CD8-positive, alpha-beta memory T cell (primary cell): ENCODE measurements around the gene FKBP8. TPM values are rescaled to one million over a fixed set of nuclear protein-coding genes. Genes with fewer than 3 reads are reported as not detected.

Experiments
- CTCF ChIA-PET: fragments of 350-600 bp; sonication (Branson Sonifier 250); formaldehyde crosslinking; loops from one replicate; lab custom pipeline; 2021; ENCODE audit warnings: antibody characterized with exemption; lab: Charles Lee
- POLR2A ChIA-PET: fragments of 350-600 bp; sonication (Branson Sonifier 250); formaldehyde crosslinking; loops from one replicate; lab custom pipeline; 2021; ENCODE audit warnings: antibody characterized with exemption; lab: Charles Lee
- DNase-seq, 5 donors: peaks; one replicate each; pipeline versions ENCODE4 v3.0.0 to v3.0.0-alpha.2; 2020 to 2022; ENCODE audit warnings: mixed read lengths in 1 of 5
- H3K27ac ChIP-seq: one replicate; pipeline ENCODE4 v1.7.0; 2013; ENCODE audit warnings: low read depth, mild to moderate bottlenecking, low read length, moderate library complexity
- H3K27me3 ChIP-seq: 2 replicates; pipeline ENCODE4 v1.7.0; 2013; ENCODE audit warnings: low read length, mild to moderate bottlenecking; ENCODE audit not compliant: insufficient read depth, poor library complexity, severe bottlenecking
- H3K36me3 ChIP-seq: 2 replicates; pipeline ENCODE4 v1.7.0; 2013; ENCODE audit warnings: mild to moderate bottlenecking, low read length, moderate library complexity; ENCODE audit not compliant: insufficient read depth
- H3K4me1 ChIP-seq: 2 replicates; pipeline ENCODE4 v1.7.0; 2013; ENCODE audit warnings: mild to moderate bottlenecking, low read length, moderate library complexity; ENCODE audit not compliant: insufficient read depth
- H3K4me3 ChIP-seq: 2 replicates; pipeline ENCODE4 v1.7.0; 2013; ENCODE audit warnings: mild to moderate bottlenecking, low read length
- H3K9me3 ChIP-seq: 2 replicates; pipeline ENCODE4 v1.7.0; 2013; ENCODE audit warnings: mild to moderate bottlenecking, low read length
- H3K27ac Mint-ChIP-seq, 8 donors: one replicate each; pipeline ENCODE4 v1.8.0; 2020 to 2021; ENCODE audit warnings: mixed read lengths in 8 of 8, mild to moderate bottlenecking in 6 of 8, inconsistent platforms in 3 of 8, moderate library complexity in 3 of 8
- H3K27me3 Mint-ChIP-seq, 2 donors: one replicate each; pipeline ENCODE4 v1.8.0; 2020 to 2021; ENCODE audit warnings: mixed read lengths in 2 of 2, mild to moderate bottlenecking in 1 of 2, moderate library complexity in 1 of 2
- H3K36me3 Mint-ChIP-seq, 3 donors: one replicate each; pipeline ENCODE4 v1.8.0; 2020 to 2021; ENCODE audit warnings: mixed read lengths in 3 of 3, inconsistent platforms in 1 of 3, mild to moderate bottlenecking in 1 of 3
- H3K4me1 Mint-ChIP-seq, 3 donors: one replicate each; pipeline ENCODE4 v1.8.0; 2020 to 2021; ENCODE audit warnings: mixed read lengths in 3 of 3, inconsistent platforms in 1 of 3, mild to moderate bottlenecking in 1 of 3
- H3K4me3 Mint-ChIP-seq, 7 donors: one replicate each; pipeline ENCODE4 v1.8.0; 2020 to 2021; ENCODE audit warnings: mixed read lengths in 7 of 7, mild to moderate bottlenecking in 6 of 7, moderate library complexity in 4 of 7, inconsistent platforms in 2 of 7
- H3K9me3 Mint-ChIP-seq, 5 donors: one replicate each; pipeline ENCODE4 v1.8.0; 2020 to 2022; ENCODE audit warnings: mixed read lengths in 5 of 5, mild to moderate bottlenecking in 3 of 5, moderate library complexity in 2 of 5, inconsistent platforms in 1 of 5
- polyA plus RNA-seq: library from polyadenylated mRNA; unstranded; fragments of 300-500 nt; fragmentation: Illumina TruSeq; gene quantifications from one replicate; pipeline ENCODE4 v1.2.3, GENCODE V29; 2021
- total RNA-seq, 2 experiments: library from RNA; stranded (reverse); gene quantifications; one replicate each; pipeline ENCODE4 v1.2.3, GENCODE V29; 2021

The FKBP8 gene
- total and polyA plus RNA-seq, 3 experiments from 2014 or later: 138 to 170 (median 161) TPM

- Histone ChIP-seq H3K27me3 (no peaks in the 10 kb centered on the region), H3K9me3 (no peaks in the 10 kb centered on the region), H3K36me3 (no peaks in the 10 kb centered on the region), H3K27ac (peak overlapping the region; percentile 87), H3K4me1 (peaks cover 94% of the 10 kb centered on the region), H3K4me3 (peak overlapping the region; percentile 57)
- POLR2A ChIA-PET: interaction anchor here (0.6 to 4.8 kb wide), 10 partner anchors 10 to 93 kb away, joined by 3 to 38 read pairs (median 6); partner anchors contain the start of genes ELL, KXD1 and REX1BD
- CTCF ChIA-PET: interaction anchor here (1.1 to 7.4 kb wide), 9 partner anchors 10 to 93 kb away, joined by 3 to 71 read pairs (median 7); partner anchors contain the start of genes ELL and REX1BD
- H3K27ac Mint-ChIP-seq: peak overlapping the region; percentile 68 to 100 (median 99)
- H3K4me1 Mint-ChIP-seq: peaks cover 76 to 94% (median 85%) of the 10 kb centered on the region in 3 donors
- peak overlapping the region; percentile 81 to 93 (median 85) for H3K4me3 Mint-ChIP-seq
- H3K27me3 Mint-ChIP-seq: no peaks in the 10 kb centered on the region
- H3K9me3 Mint-ChIP-seq: no peaks in the 10 kb centered on the region
- peak in 2 of 5 donors; percentile 31 to 62 for DNase-seq
- peaks cover 0 to 4% (median 0%) of the 10 kb centered on the region in 3 donors for H3K36me3 Mint-ChIP-seq
Observed at GRCh38 chr19:18495204-18495911, 48.0 kb downstream of the FKBP8 start.

GRCh38 chr19:18494267-18494607 lies 49.1 kb downstream of the FKBP8 start:
- Histone ChIP-seq H3K27ac (peak overlapping the region; percentile 87), H3K27me3 (no peaks in the 10 kb centered on the region), H3K4me3 (peak overlapping the region; percentile 21), H3K9me3 (no peaks in the 10 kb centered on the region), H3K4me1 (peaks cover 86% of the 10 kb centered on the region), H3K36me3 (no peaks in the 10 kb centered on the region)
- Mint-ChIP-seq H3K9me3 (no peaks in the 10 kb centered on the region), H3K36me3 (peaks cover 0 to 4% (median 0%) of the 10 kb centered on the region in 3 donors), H3K4me1 (peaks cover 70 to 94% (median 85%) of the 10 kb centered on the region in 3 donors), H3K27me3 (no peaks in the 10 kb centered on the region), H3K4me3 (peak overlapping the region; percentile 81 to 90 (median 85)), H3K27ac (peak overlapping the region; percentile 68 to 100 (median 99))
- POLR2A ChIA-PET: interaction anchor here (4.8 kb wide), 1 partner anchor 26 kb away, joined by 38 read pairs; the partner anchor contains the start of gene ELL
- peak in 2 of 5 donors; percentile 43 to 58 for DNase-seq
- CTCF ChIA-PET: interaction anchor here (0.6 to 7.4 kb wide), 4 partner anchors 24 to 215 kb away, joined by 3 to 71 read pairs (median 5); partner anchors contain the start of gene ELL

- H3K27ac Mint-ChIP-seq: peak overlapping the region; percentile 68 to 100 (median 99)
- peak overlapping the region; percentile 87 for H3K27ac ChIP-seq
- peaks cover 81% of the 10 kb centered on the region for H3K4me1 ChIP-seq
- peak overlapping the region; percentile 81 to 90 (median 85) for H3K4me3 Mint-ChIP-seq
- no peaks in the 10 kb centered on the region for H3K27me3 Mint-ChIP-seq
- peaks cover 70 to 94% (median 84%) of the 10 kb centered on the region in 3 donors for H3K4me1 Mint-ChIP-seq
- ChIA-PET POLR2A (interaction anchor here (4.8 kb wide), 1 partner anchor 27 kb away, joined by 38 read pairs; the partner anchor contains the start of gene ELL), CTCF (interaction anchor here (0.8 to 7.4 kb wide), 4 partner anchors 18 to 33 kb away, joined by 3 to 71 read pairs (median 4); partner anchors contain the start of gene ELL)
- H3K9me3 Mint-ChIP-seq: no peaks in the 10 kb centered on the region
- H3K36me3 ChIP-seq: no peaks in the 10 kb centered on the region
- no peaks in the 10 kb centered on the region for H3K27me3 ChIP-seq
- H3K4me3 ChIP-seq: peak overlapping the region; percentile 21
- H3K36me3 Mint-ChIP-seq: peaks cover 0 to 4% (median 0%) of the 10 kb centered on the region in 3 donors
- H3K9me3 ChIP-seq: no peaks in the 10 kb centered on the region
- no peak for DNase-seq
Observed at GRCh38 chr19:18493440-18494266, 49.7 kb downstream of the FKBP8 start.

GRCh38 chr19:18491995-18492953 lies 51.1 kb downstream of the FKBP8 start:
- DNase-seq: no peak
- H3K36me3 Mint-ChIP-seq: peaks cover 0 to 5% (median 0%) of the 10 kb centered on the region in 3 donors
- Histone ChIP-seq H3K27me3 (no peaks in the 10 kb centered on the region), H3K27ac (peak overlapping the region; percentile 2), H3K36me3 (no peaks in the 10 kb centered on the region), H3K9me3 (no peaks in the 10 kb centered on the region), H3K4me3 (no peak overlapping the region), H3K4me1 (peaks cover 76% of the 10 kb centered on the region)
- ChIA-PET CTCF (interaction anchor here (0.9 to 7.4 kb wide), 4 partner anchors 18 to 97 kb away, joined by 3 to 71 read pairs (median 4); partner anchors contain the start of gene ELL), POLR2A (interaction anchor here (0.5 to 1.2 kb wide), 3 partner anchors 14 to 1012 kb away, joined by 3 to 5 read pairs (median 3); no protein-coding TSS in a partner anchor)
- H3K27ac Mint-ChIP-seq: peak overlapping the region; percentile 65 to 100 (median 90)
- H3K9me3 Mint-ChIP-seq: no peaks in the 10 kb centered on the region
- H3K4me1 Mint-ChIP-seq: peaks cover 73 to 96% (median 86%) of the 10 kb centered on the region in 3 donors
- peak overlapping the region in 5 of 7 donors; percentile 12 to 70 (median 53) for H3K4me3 Mint-ChIP-seq
- H3K27me3 Mint-ChIP-seq: no peaks in the 10 kb centered on the region

- peaks cover 0 to 5% (median 0%) of the 10 kb centered on the region in 3 donors for H3K36me3 Mint-ChIP-seq
- Histone ChIP-seq H3K27ac (no peak overlapping the region), H3K9me3 (no peaks in the 10 kb centered on the region), H3K4me3 (no peak overlapping the region), H3K36me3 (no peaks in the 10 kb centered on the region), H3K27me3 (no peaks in the 10 kb centered on the region), H3K4me1 (peaks cover 74% of the 10 kb centered on the region)
- CTCF ChIA-PET: interaction anchor here (2.9 kb wide), 1 partner anchor 30 kb away, joined by 11 read pairs; no protein-coding TSS in a partner anchor
- H3K4me1 Mint-ChIP-seq: peaks cover 71 to 96% (median 82%) of the 10 kb centered on the region in 3 donors
- H3K27ac Mint-ChIP-seq: peak overlapping the region; percentile 78 to 100 (median 92)
- no peaks in the 10 kb centered on the region for H3K9me3 Mint-ChIP-seq
- peak overlapping the region; percentile 3 to 77 (median 50) for H3K4me3 Mint-ChIP-seq
- DNase-seq: no peak
- POLR2A ChIA-PET: interaction anchor here (0.7 to 0.8 kb wide), 2 partner anchors 75 to 139 kb away, joined by 3 to 4 read pairs; no protein-coding TSS in a partner anchor
- no peaks in the 10 kb centered on the region for H3K27me3 Mint-ChIP-seq
Observed at GRCh38 chr19:18490728-18491127, 52.6 kb downstream of the FKBP8 start.

GRCh38 chr19:18489627-18490184 lies 53.7 kb downstream of the FKBP8 start:
- Mint-ChIP-seq H3K9me3 (no peaks in the 10 kb centered on the region), H3K4me1 (peaks cover 70 to 96% (median 80%) of the 10 kb centered on the region in 3 donors), H3K27me3 (no peaks in the 10 kb centered on the region), H3K36me3 (peaks cover 0 to 5% (median 0%) of the 10 kb centered on the region in 3 donors), H3K4me3 (peak overlapping the region in 1 of 7 donors; percentile 5), H3K27ac (peak overlapping the region in 5 of 8 donors; percentile 51 to 100 (median 95))
- POLR2A ChIA-PET: no interaction called here
- CTCF ChIA-PET: interaction anchor here (1.6 to 2.9 kb wide), 2 partner anchors 15 to 31 kb away, joined by 3 to 11 read pairs; no protein-coding TSS in a partner anchor
- H3K27me3 ChIP-seq: no peaks in the 10 kb centered on the region
- H3K4me3 ChIP-seq: no peak overlapping the region
- no peak for DNase-seq
- H3K27ac ChIP-seq: no peak overlapping the region
- H3K4me1 ChIP-seq: peaks cover 71% of the 10 kb centered on the region
- H3K9me3 ChIP-seq: no peaks in the 10 kb centered on the region
- no peaks in the 10 kb centered on the region for H3K36me3 ChIP-seq
